GM10266 (cell line): Measurements from ENCODE around the gene BRD7.

Experiments used
- DNase-seq: peaks from one replicate; pipeline ENCODE4 v3.0.0; 2012; ENCODE audit errors: extremely low spot score
- CTCF ChIP-seq: IDR thresholded peaks from 2 replicates; pipeline ENCODE4 v1.5.1; 2012; ENCODE audit warnings: mild to moderate bottlenecking, low read depth; ENCODE audit not compliant: control insufficient read depth, insufficient read depth; ENCODE audit errors: missing control alignments

The BRD7 gene

DNA sequence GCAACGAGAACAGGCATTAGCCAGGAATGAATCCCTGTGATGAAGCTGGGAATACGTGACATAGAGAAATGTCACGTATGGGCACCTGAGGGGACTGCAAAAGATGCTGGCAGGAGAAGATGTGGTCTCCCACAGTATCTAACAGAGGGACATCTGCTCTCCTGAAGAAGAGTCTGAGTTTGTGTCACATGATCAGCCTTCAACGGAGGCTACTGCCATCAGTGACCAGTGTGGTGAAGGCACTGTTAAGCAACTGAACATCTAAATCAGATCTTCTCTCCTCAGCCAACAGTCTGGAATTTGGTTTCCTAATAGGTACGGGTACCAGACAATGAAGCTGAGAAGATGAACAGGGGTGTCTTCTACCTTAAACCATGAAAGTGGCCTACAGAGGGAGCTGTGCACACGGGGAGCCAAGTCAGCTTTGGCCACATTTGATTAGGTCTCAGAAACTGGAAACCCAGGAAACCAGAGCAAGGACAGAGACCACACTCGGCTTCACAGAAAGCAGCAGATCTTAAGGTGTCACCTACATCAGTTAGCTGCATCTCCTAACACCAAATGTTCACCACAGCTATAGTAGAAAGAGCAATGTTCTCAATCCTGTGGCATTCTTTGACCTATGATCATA, 41.8 kb downstream of the BRD7 start:
- peak; percentile 43 for DNase-seq
- peak; percentile 55 for TF ChIP-seq CTCF

DNA sequence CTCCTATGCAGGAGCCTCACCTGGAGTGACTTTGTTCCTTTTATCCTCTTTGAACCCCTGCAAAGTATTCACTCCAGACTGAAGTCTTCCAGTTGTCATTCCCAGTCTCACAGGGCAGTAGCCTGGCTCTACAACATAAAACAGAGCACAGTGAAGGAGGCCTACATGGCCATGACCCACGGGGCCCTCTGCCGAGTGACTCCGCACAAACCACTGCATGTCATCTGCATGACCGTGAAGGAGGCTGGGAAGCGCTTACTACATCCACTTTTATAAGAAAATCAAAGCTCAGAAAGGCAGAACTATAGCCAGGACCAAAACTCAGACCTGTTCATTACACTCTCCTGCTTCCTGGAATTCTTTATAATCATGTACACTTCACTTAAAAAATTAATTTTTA, 42.5 kb downstream of the BRD7 start:
- TF ChIP-seq CTCF = no peak

GRCh38 chr16:50324345-50324744, 44.4 kb downstream of the BRD7 start:
- no peak for TF ChIP-seq CTCF
- DNase-seq = no peak

More for the DNA sequence above, 42.5 kb downstream of the BRD7 start:
- no peak for DNase-seq

DNA sequence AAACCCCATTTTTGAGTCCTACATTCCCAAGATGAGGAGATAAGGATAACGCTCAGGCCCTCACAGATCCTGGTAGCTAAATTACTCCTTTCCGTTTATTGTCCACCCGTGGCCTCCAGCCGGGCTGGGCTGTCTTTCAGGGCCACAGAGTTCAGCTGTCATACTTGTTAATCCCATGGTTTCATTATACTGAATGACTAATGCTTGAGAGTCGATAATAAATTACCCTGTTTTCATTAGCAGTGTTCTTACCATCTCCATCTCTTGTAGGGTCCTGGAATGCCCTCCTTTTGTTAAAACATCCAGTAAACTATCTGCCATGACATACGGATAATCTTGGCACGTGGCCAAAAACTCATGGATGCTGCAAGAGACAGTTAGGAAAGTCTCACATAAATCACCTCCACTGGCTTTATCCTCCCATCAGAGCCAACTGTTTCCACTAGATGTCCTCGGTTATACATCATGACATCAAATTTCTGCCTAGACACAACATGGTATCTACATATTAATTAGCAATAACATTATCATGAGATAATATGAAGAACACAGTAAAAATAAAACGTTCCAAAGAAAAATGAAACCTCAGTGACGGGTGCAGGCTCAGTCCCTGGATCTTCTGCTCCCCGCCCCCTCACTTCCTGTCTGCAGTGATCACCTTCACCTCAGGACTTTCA, 45.3 kb downstream of the BRD7 start:
- TF ChIP-seq CTCF = peak; percentile 11
- DNase-seq = no peak

DNA sequence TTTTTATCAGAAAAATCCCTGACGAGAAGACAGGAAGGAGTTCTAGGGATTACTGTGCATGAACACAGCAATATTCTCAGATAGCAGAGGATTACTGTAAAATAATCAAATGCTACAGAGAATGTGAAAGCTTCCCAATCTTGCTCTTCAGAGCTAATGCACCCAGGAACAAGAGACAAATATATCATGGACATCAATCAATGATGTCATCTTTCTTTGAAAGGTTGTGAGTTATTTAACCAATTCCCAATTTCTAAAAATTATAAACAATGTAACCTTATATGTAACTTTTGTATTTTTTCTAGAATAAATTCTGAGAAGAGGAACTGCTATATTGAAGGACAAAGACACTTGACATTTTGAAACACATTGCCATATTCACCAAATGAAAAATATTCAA, 46.5 kb downstream of the BRD7 start:
- no peak for DNase-seq

GRCh38 chr16:50320310-50320709, 48.5 kb downstream of the BRD7 start:
- TF ChIP-seq CTCF = no peak
- no peak for DNase-seq

More for the DNA sequence above, 46.5 kb downstream of the BRD7 start:
- TF ChIP-seq CTCF = no peak
